ENCODE measurements around the gene SETD7. TPM values are rescaled to one million over a fixed set of nuclear protein-coding genes. Genes with fewer than 3 reads are reported as not detected.
A peak's percentile ranks its signal among the peaks of the same experiment; 100 is the strongest.
"Not testable (repeated sequence)": the region's sequence is repeated elsewhere in the genome, so short reads cannot be mapped to it uniquely, and the experiment has no call there.

SETD7 gene
- total RNA-seq, 1 experiment from 2014 or later: 41.6 TPM

- H3K9me2 ChIP-seq (ENCODE audit: insufficient read depth); H3K36me3 ChIP-seq (ENCODE audit: control insufficient read depth in 1 of 2, insufficient read depth in 2 of 2, low read length in 2 of 2); RAD21 ChIA-PET (ENCODE audit: low non-redundant PET in 1 of 2, low total read pairs in 2 of 2, uncharacterized antibody in 2 of 2, unreplicated experiment in 2 of 2); H3K9me3 ChIP-seq (ENCODE audit: control insufficient read depth in 1 of 2, insufficient read depth in 1 of 2, low read depth in 1 of 2, low read length in 2 of 2); H3K4me2 ChIP-seq (ENCODE audit: low read length); H3K9ac ChIP-seq (ENCODE audit: low read length); intact Hi-C loops (cut with micrococcal nuclease); BruUV-seq (replicated peaks); DNase-seq (ENCODE audit: low read depth, low spot score); H3K27me3 ChIP-seq (ENCODE audit: insufficient read depth, low read length); ATAC-seq; H2AFZ ChIP-seq (ENCODE audit: low read depth, low read length, poor library complexity, severe bottlenecking); CTCF ChIA-PET; H3K4me3 ChIP-seq (replicated peaks in 1 of 2; ENCODE audit: low read depth in 1 of 2, low read length in 2 of 2); H4K20me1 ChIP-seq (ENCODE audit: insufficient read depth); H3K4me1 ChIP-seq (ENCODE audit: control insufficient read depth in 1 of 2, insufficient read depth in 2 of 2, low read length in 2 of 2); POLR2A ChIA-PET; H3K27ac ChIP-seq (ENCODE audit: low read depth, low read length): not testable (repeated sequence)
- peaks cover 51% of the 10 kb centered on the region for H3K79me2 ChIP-seq (ENCODE audit: insufficient read depth, low read length)
Observed at GRCh38 chr4:139464512-139464911, 91.5 kb downstream of the SETD7 start.

GRCh38 chr4:139461022-139461628 is 94.9 kb downstream of the SETD7 start:
- no peak for DNase-seq (ENCODE audit: low read depth, low spot score)
- H3K4me3 ChIP-seq (replicated peaks in 1 of 2; ENCODE audit: low read depth in 1 of 2, low read length in 2 of 2): no peak overlapping the region
- peaks cover 70% of the 10 kb centered on the region for H3K79me2 ChIP-seq (ENCODE audit: insufficient read depth, low read length)
- ChIA-PET RAD21 (ENCODE audit: low non-redundant PET in 1 of 2, low total read pairs in 2 of 2, uncharacterized antibody in 2 of 2, unreplicated experiment in 2 of 2) (no interaction called here), CTCF (no interaction called here), POLR2A (no interaction called here)
- no peaks in the 10 kb centered on the region for H3K9me3 ChIP-seq (ENCODE audit: control insufficient read depth in 1 of 2, insufficient read depth in 1 of 2, low read depth in 1 of 2, low read length in 2 of 2)
- no peak overlapping the region for H3K27ac ChIP-seq (ENCODE audit: low read depth, low read length)
- H3K36me3 ChIP-seq (ENCODE audit: control insufficient read depth in 1 of 2, insufficient read depth in 2 of 2, low read length in 2 of 2): no peaks in the 10 kb centered on the region
- BruUV-seq (replicated peaks): no TSS peak
- no peaks in the 10 kb centered on the region for H3K9me2 ChIP-seq (ENCODE audit: insufficient read depth)
- no peaks in the 10 kb centered on the region for H4K20me1 ChIP-seq (ENCODE audit: insufficient read depth)
- peaks cover 8 to 18% of the 10 kb centered on the region in 2 experiments for H3K4me1 ChIP-seq (ENCODE audit: control insufficient read depth in 1 of 2, insufficient read depth in 2 of 2, low read length in 2 of 2)
- H2AFZ ChIP-seq (ENCODE audit: low read depth, low read length, poor library complexity, severe bottlenecking): no peak overlapping the region
- intact Hi-C loops (cut with micrococcal nuclease): no loop called here
- no peak overlapping the region for H3K4me2 ChIP-seq (ENCODE audit: low read length)
- no peak overlapping the region for H3K9ac ChIP-seq (ENCODE audit: low read length)
- H3K27me3 ChIP-seq (ENCODE audit: insufficient read depth, low read length): no peaks in the 10 kb centered on the region
- peak; percentile 69 for ATAC-seq
- no peak for TF ChIP-seq SP1 (IDR thresholded peaks at IDR 0.05; ENCODE audit: low read depth)
- TF ChIP-seq ZFX (IDR thresholded peaks at IDR 0.05): no peak
- no peak for TF ChIP-seq SIN3A (IDR thresholded peaks at IDR 0.05; ENCODE audit: low read depth)
- no peak for TF ChIP-seq ELF1 (IDR thresholded peaks at IDR 0.05; ENCODE audit: borderline replicate concordance, low read depth)
- no peak for TF ChIP-seq EZH2 (IDR thresholded peaks at IDR 0.05)
- TF ChIP-seq FOSL1 (IDR thresholded peaks at IDR 0.05; ENCODE audit: low read depth): no peak
- TF ChIP-seq YY1 (IDR thresholded peaks at IDR 0.05; ENCODE audit: extremely low read depth, insufficient replicate concordance, low read depth, low read length): no peak
- no peak for TF ChIP-seq CBX3 (IDR thresholded peaks at IDR 0.05; ENCODE audit: low read depth)
- no peak for TF ChIP-seq POLR2AphosphoS5 (IDR thresholded peaks at IDR 0.05; ENCODE audit: low read depth, low read length)
- TF ChIP-seq REST (IDR thresholded peaks at IDR 0.05; ENCODE audit: low read depth): no peak
- no peak for TF ChIP-seq JUND (IDR thresholded peaks at IDR 0.05)
- TF ChIP-seq SRF (IDR thresholded peaks at IDR 0.05; ENCODE audit: low read depth): no peak
- TF ChIP-seq CEBPB (IDR thresholded peaks at IDR 0.05; ENCODE audit: low read depth): no peak
- TF ChIP-seq EZH2phosphoT487 (IDR thresholded peaks at IDR 0.05; ENCODE audit: borderline replicate concordance): no peak
- TF ChIP-seq TCF7L2 (IDR thresholded peaks at IDR 0.05; ENCODE audit: borderline replicate concordance, extremely low read depth, insufficient read depth, insufficient read length): no peak
- TF ChIP-seq ZBTB33 (IDR thresholded peaks at IDR 0.05; ENCODE audit: extremely low read depth, insufficient replicate concordance, low read length): no peak
- TF ChIP-seq POLR2A (IDR thresholded peaks at IDR 0.05; ENCODE audit: borderline replicate concordance, extremely low read depth, insufficient read depth, insufficient read length): no peak
- TF ChIP-seq EGR1 (IDR thresholded peaks at IDR 0.05; ENCODE audit: low read depth): no peak

All from HCT116 (cell line).